ENCODE measurements around the gene GEMIN2. TPM values are rescaled to one million over a fixed set of nuclear protein-coding genes. Genes with fewer than 3 reads are reported as not detected.
"Not testable (repeated sequence)": the region's sequence is repeated elsewhere in the genome, so short reads cannot be mapped to it uniquely, and the experiment has no call there.

GEMIN2 gene
- polyA plus RNA-seq, 1 of the 3 experiments (the other 2 are of a cell fraction): 13.2 TPM

- H3K27ac ChIP-seq (ENCODE audit: low read depth in 2 of 2, low read length in 1 of 2); CTCF ChIA-PET; H2AFZ ChIP-seq (ENCODE audit: low read depth); H3K79me2 ChIP-seq (ENCODE audit: insufficient read depth); POLR2A ChIA-PET; H3K9me2 ChIP-seq; H3K4me2 ChIP-seq; DNase-seq; H3K27me3 ChIP-seq (ENCODE audit: insufficient read depth); H4K20me1 ChIP-seq (ENCODE audit: insufficient read depth); H3K9ac ChIP-seq; H3K4me1 ChIP-seq (ENCODE audit: control insufficient read depth in 1 of 2, insufficient read depth in 2 of 2, low read depth in 1 of 2, low read length in 1 of 2); H3K9me3 ChIP-seq; H3K4me3 ChIP-seq (ENCODE audit: low read depth in 2 of 2, low read length in 1 of 2): not testable (repeated sequence)
- WGBS (ENCODE audit: low lambda C conversion rate): 94% methylated on average over 5 of the region's 5 CpGs
- peaks cover 23% of the 10 kb centered on the region for H3F3A ChIP-seq (replicated peaks; ENCODE audit: insufficient read depth)
- peaks cover 36 to 44% of the 10 kb centered on the region in 2 experiments for H3K36me3 ChIP-seq (replicated peaks in 1 of 2; ENCODE audit: control insufficient read depth in 1 of 2, insufficient read depth in 2 of 2, low read length in 1 of 2)
Observed at GRCh38 chr14:39183685-39184003, 69.5 kb downstream of the GEMIN2 start.

- Histone ChIP-seq H3K27ac (ENCODE audit: low read depth in 2 of 2, low read length in 1 of 2) (no peak overlapping the region), H3K4me2 (no peak overlapping the region), H3K9me3 (no peaks in the 10 kb centered on the region), H3K79me2 (ENCODE audit: insufficient read depth) (no peaks in the 10 kb centered on the region), H4K20me1 (ENCODE audit: insufficient read depth) (no peaks in the 10 kb centered on the region), H3K4me1 (ENCODE audit: control insufficient read depth in 1 of 2, insufficient read depth in 2 of 2, low read depth in 1 of 2, low read length in 1 of 2) (no peaks in the 10 kb centered on the region), H3K36me3 (replicated peaks in 1 of 2; ENCODE audit: control insufficient read depth in 1 of 2, insufficient read depth in 2 of 2, low read length in 1 of 2) (peaks cover 27 to 37% of the 10 kb centered on the region in 2 experiments), H3F3A (replicated peaks; ENCODE audit: insufficient read depth) (peaks cover 23% of the 10 kb centered on the region), H3K4me3 (ENCODE audit: low read depth in 2 of 2, low read length in 1 of 2) (no peak overlapping the region), H3K9me2 (no peaks in the 10 kb centered on the region), H2AFZ (ENCODE audit: low read depth) (no peak overlapping the region), H3K9ac (no peak overlapping the region), H3K27me3 (ENCODE audit: insufficient read depth) (no peaks in the 10 kb centered on the region)
- no peak for DNase-seq
- TF ChIP-seq MEF2A (IDR thresholded peaks at IDR 0.05; ENCODE audit: borderline replicate concordance, low read depth): no peak
- TF ChIP-seq RAD21 (IDR thresholded peaks at IDR 0.05; ENCODE audit: low read length): no peak
- no peak for TF ChIP-seq RCOR1 (IDR thresholded peaks at IDR 0.05; ENCODE audit: low read length)
- no peak for TF ChIP-seq EZH2phosphoT487 (IDR thresholded peaks at IDR 0.05; ENCODE audit: borderline replicate concordance, low read depth)
- no peak for TF ChIP-seq USF1 (IDR thresholded peaks at IDR 0.05; ENCODE audit: borderline replicate concordance, low read depth)
- no peak for TF ChIP-seq SMC3 (IDR thresholded peaks at IDR 0.05; ENCODE audit: low read depth, low read length)
- no peak for TF ChIP-seq EP300 (IDR thresholded peaks at IDR 0.05; ENCODE audit: borderline replicate concordance in 1 of 2, low read depth in 1 of 2, low read length in 1 of 2)
- no peak for TF ChIP-seq ZBTB33 (IDR thresholded peaks at IDR 0.05; ENCODE audit: borderline replicate concordance, low read depth)
- TF ChIP-seq POLR2AphosphoS5 (IDR thresholded peaks at IDR 0.05; ENCODE audit: low read depth, low read length): no peak
- no peak for TF ChIP-seq ELF1 (IDR thresholded peaks at IDR 0.05)
- no peak for TF ChIP-seq FOSL2 (IDR thresholded peaks at IDR 0.05; ENCODE audit: borderline replicate concordance, low read depth)
- TF ChIP-seq GATA2 (CRISPR knock-in tag; IDR thresholded peaks at IDR 0.05): no peak
- TF ChIP-seq TEAD4 (IDR thresholded peaks at IDR 0.05; ENCODE audit: borderline replicate concordance, insufficient read depth): no peak
- ChIA-PET CTCF (no interaction called here), POLR2A (no interaction called here)
- 96% methylated on average over 4 of the region's 4 CpGs for WGBS (ENCODE audit: low lambda C conversion rate)
Observed at GRCh38 chr14:39184628-39185255, 70.6 kb downstream of the GEMIN2 start.

All from SK-N-SH (cell line).